GM12872 (cell line): Measurements from ENCODE around the gene WDR35.

ENCODE experiments used
- TF ChIP-seq, protein P1 (sequence below): IDR thresholded peaks from 3 replicates; pipeline ENCODE4 v1.5.1; 2011; ENCODE audit warnings: low read depth, mild to moderate bottlenecking, low read length, moderate library complexity; ENCODE audit not compliant: insufficient read depth

WDR35 gene

DNA sequence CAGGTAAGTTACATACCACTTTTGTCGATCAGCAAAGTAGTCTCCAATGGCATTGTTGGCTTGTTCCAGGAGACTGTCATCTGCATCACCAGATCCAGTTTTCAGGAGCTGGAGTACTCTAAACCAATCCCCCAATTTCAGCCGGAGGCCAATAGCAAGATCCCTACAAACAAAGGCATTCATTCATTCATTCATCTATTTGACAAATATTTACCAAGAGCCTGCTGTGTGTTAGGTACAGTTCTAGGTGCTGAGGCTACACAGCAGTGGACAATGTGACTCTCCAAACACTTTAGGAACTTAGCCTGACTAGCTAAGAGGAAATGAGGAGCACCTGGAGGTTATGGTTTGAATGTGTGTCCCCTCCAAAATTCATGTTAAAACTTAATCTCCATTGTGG lies 53.7 kb downstream of the WDR35 start:
- TF ChIP-seq, protein P1, sequence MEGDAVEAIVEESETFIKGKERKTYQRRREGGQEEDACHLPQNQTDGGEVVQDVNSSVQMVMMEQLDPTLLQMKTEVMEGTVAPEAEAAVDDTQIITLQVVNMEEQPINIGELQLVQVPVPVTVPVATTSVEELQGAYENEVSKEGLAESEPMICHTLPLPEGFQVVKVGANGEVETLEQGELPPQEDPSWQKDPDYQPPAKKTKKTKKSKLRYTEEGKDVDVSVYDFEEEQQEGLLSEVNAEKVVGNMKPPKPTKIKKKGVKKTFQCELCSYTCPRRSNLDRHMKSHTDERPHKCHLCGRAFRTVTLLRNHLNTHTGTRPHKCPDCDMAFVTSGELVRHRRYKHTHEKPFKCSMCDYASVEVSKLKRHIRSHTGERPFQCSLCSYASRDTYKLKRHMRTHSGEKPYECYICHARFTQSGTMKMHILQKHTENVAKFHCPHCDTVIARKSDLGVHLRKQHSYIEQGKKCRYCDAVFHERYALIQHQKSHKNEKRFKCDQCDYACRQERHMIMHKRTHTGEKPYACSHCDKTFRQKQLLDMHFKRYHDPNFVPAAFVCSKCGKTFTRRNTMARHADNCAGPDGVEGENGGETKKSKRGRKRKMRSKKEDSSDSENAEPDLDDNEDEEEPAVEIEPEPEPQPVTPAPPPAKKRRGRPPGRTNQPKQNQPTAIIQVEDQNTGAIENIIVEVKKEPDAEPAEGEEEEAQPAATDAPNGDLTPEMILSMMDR = no peak

DNA sequence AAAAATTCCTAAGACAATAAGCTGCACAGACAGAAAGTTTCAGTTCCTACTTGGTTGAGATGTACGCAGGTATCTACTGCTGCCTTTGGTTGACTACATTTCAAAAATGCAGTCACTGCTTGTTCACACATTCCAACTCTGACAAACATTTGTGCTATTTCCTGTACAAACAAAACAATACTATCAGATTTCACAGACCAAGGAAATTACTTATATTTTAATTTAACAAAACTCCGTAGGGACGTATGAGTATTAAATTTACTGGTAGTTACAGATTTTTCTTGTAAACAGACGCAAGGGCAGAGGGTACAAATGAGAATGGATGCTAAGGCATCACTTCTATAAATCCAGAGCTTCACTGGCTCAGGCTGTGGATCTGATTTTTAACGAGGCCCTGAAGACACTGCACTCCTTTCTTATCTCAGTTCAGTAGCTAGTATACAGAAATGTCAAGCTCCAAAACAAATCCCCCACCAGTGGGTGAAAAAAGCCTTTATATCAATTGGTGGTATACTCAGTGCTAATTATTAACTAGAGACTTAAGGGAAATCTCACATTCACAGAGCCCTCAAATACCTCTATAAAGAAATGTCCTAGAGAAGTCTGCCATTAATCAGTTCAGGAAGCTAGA lies 56.4 kb downstream of the WDR35 start:
- TF ChIP-seq, protein P1 = no peak

DNA sequence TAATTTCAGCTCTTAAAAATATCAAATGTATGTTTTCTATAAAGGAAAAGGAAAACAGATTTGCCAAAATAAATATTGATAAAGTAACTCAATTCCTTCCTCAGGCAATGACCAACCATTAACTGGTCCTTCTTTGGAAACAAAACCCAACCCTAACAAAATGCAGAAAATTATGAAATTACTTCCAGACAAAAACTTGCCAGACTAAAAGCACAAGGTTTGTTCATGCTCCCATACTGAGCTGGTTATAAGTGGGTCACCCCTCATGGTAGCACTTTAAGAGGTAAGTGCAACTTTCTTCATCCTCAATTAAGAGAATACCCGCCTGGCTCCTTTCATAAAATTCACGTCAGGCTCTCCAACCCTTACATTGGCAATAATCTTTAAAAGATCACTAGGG lies 57.0 kb downstream of the WDR35 start:
- TF ChIP-seq, protein P1 = no peak

DNA sequence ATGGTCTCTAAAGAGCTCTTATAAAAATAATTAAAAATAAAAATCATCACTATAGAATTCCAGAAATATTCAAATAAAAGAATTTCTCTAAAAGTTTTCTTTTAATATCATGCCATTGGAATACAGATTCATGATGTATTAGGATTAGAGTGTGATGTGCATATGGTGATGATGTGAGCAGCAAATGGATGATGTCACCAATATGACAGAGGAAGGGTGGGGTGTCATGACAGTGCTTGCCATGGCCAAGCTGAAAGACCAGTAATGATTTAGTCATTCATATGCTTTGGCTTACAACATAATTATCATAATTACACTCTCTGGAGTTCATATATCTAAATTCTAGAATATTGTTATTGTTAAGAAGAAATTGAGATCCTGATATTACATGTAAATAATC lies 60.7 kb downstream of the WDR35 start:
- TF ChIP-seq, protein P1 = no peak

DNA sequence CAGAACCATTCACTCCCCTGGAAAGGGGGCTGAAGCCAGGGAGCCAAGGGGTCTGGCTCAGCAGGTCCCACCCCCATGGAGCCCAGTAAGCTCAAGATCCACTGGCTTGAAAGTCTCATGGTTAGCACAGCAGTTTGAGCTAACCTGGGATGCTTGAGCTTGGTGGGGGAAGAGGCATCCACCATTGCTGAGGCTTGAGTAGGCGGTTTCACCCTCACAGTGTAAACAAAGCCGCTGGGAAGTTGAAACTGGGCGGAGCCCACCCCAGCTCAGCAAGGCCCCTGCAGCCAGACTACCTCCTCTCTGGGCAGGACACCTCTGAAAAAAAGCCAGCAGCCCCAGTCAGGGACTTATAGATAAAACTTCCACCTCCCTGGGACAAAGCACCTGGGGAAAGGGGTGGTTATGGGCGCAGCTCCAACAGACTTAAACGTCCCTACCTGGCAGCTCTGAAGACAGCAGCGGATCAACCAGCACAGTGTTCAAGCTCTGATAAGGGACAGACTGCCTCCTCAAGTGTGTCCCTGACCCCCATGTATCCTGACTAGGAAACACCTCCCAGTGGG lies 73.4 kb downstream of the WDR35 start:
- TF ChIP-seq, protein P1 = no peak

DNA sequence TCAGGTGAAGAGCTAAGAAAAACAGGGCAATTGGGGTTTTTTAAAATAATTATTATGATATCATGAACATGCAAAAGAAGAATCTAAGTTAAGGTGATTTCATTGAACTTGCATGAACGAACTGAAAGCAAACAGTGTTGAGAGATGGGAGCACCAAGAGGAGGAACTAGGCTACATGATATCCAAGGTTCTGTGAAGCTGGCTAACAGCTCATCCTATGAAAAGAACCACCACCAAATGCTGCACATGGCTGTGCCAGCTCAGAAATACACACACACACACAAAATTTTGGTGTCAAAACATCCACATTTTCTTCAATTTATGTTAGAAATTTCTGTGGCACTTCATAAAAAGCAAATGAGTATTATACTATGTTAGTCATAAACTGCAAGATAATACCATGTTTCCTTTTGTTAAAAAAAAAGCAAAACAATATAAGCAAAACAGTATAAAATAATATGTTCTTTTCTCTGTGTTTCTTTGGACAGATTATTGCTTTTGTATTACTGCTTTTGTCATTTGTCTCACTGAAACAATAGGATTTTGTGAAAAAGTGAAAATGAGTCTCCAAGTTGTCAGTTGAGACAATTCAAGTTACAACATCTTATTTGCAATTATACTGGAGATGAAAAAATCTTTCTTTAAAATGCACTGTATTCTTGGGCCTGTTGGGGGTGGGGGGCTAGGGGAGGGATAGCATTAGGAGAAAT lies 75.5 kb downstream of the WDR35 start:
- TF ChIP-seq, protein P1 = no peak

DNA sequence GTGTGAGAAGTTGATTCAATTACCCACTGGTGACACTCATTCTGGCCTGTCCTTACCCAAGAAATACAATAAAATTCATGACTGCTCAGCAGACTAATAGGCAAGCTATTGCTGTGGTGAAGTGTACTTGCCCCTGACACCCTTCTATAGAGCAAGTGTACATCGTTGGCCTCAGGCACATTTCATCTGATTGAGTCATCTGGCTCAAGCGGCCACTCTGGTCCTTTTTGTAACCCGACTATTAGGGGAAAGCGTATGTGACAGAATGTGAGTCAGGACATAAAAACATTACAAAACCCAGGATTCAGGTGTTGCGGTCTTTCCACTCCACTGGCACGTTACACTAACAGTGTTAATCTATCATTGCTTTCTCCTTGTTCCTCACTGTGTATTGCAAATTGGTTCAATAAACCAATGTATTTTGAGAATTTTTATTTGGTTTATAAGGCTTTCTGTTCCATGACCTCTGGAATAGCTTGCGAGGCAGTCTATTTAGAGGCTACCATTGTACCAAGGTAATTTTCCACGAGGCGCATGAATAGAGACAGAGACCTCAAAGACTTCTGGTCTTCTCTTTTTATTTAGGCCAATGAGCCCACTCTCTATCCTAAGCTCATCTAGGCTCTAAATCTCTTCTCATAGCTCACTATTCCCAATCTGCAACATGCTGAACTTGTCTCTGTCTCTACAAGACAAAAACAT lies 77.9 kb downstream of the WDR35 start:
- TF ChIP-seq, protein P1 = no peak
